Natural killer cell treated with Interleukin-12 subunit alpha and Interleukin-12 subunit beta and Interleukin-15 and Interleukin-18, amount 100 ng/mL, for 72 hours (primary cell): ENCODE data around the gene CYP21A2. TPM values are rescaled to one million over a fixed set of nuclear protein-coding genes. Genes with fewer than 3 reads are reported as not detected.
"Not testable (repeated sequence)": the region's sequence is repeated elsewhere in the genome, so short reads cannot be mapped to it uniquely, and the experiment has no call there.

Experiments used
- ATAC-seq, 2 donors: fragments of 150-1000 bp; cut with Tn5 transposase in 1 of 2; sonication (Bioruptor Pico), chemical (Tn5 transposase) in 1 of 2; 2 replicates each; pipeline ENCODE4 v1.10.0; 2021
- DNase-seq: peaks from one replicate; pipeline ENCODE4 v3.0.0; 2022; ENCODE audit warnings: low spot score
- H3K27ac Mint-ChIP-seq, 2 donors: 1 replicate in 1 of 2; 2 replicates in 1 of 2; pipeline ENCODE4 v1.8.0; 2022; ENCODE audit warnings: mixed read lengths in 2 of 2, mild to moderate bottlenecking in 1 of 2, moderate library complexity in 1 of 2
- H3K27me3 Mint-ChIP-seq, 2 donors: 1 replicate in 1 of 2; 2 replicates in 1 of 2; pipeline ENCODE4 v1.8.0; 2022; ENCODE audit warnings: mixed read lengths in 2 of 2
- H3K36me3 Mint-ChIP-seq: one replicate; pipeline ENCODE4 v1.8.0; 2022; ENCODE audit warnings: mixed read lengths
- H3K4me1 Mint-ChIP-seq, 2 donors: 1 replicate in 1 of 2; 2 replicates in 1 of 2; pipeline ENCODE4 v1.8.0; 2022; ENCODE audit warnings: low read depth in 2 of 2, mixed read lengths in 2 of 2, mild to moderate bottlenecking in 1 of 2
- H3K4me3 Mint-ChIP-seq: one replicate; pipeline ENCODE4 v1.8.0; 2022; ENCODE audit warnings: mixed read lengths
- H3K9me3 Mint-ChIP-seq: 2 replicates; pipeline ENCODE4 v1.8.0; 2022; ENCODE audit warnings: mixed read lengths
- total RNA-seq, 2 donors: library from RNA; stranded (reverse); gene quantifications; one replicate each; pipeline ENCODE4 v1.2.3, GENCODE V29; 2022

Gene CYP21A2
- total RNA-seq, 2 donors from 2014 or later = 1.3 TPM; not detected in 1

- not testable (repeated sequence) for DNase-seq, H3K4me3 Mint-ChIP-seq, H3K9me3 Mint-ChIP-seq, H3K27ac Mint-ChIP-seq, H3K27me3 Mint-ChIP-seq, H3K36me3 Mint-ChIP-seq, H3K4me1 Mint-ChIP-seq, ATAC-seq
These were observed 15.1 kb downstream of the CYP21A2 start for GRCh38 chr6:32053314-32053713.

- H3K9me3 Mint-ChIP-seq, H3K4me1 Mint-ChIP-seq, H3K4me3 Mint-ChIP-seq, ATAC-seq, H3K27ac Mint-ChIP-seq, H3K36me3 Mint-ChIP-seq, DNase-seq, H3K27me3 Mint-ChIP-seq: not testable (repeated sequence)
These were observed 17.5 kb downstream of the CYP21A2 start for GRCh38 chr6:32055756-32056155.

GRCh38 chr6:32056254-32056653 is 18.0 kb downstream of the CYP21A2 start:
- Mint-ChIP-seq H3K9me3 (no peaks in the 10 kb centered on the region), H3K27me3 (peaks cover 4 to 7% of the 10 kb centered on the region in 2 donors), H3K27ac (no peak overlapping the region), H3K4me3 (no peak overlapping the region), H3K4me1 (peaks cover 0 to 2% of the 10 kb centered on the region in 2 donors), H3K36me3 (no peaks in the 10 kb centered on the region)
- DNase-seq (no peak), ATAC-seq (no peak)

DNA sequence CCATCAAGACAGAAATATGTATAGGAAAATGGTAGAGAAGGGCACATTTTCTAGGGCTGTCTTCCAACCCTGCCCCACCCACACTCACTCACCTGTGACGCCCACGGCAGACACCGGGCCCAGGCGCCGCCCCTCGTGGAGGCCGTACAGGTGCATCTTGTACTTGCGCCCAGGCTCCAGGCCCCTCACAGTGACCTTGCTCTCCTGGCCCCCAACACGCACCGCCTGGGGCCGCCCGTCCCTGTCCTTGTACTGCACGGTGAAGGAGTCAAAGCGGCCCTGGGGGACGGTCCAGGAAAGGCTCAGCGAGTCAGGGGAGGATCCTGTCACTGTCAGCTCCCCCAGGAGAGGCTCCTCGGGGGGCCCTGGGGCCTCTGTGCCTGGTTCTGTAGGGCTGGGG is 19.8 kb downstream of the CYP21A2 start:
- H3K4me3 Mint-ChIP-seq = no peak overlapping the region
- H3K27me3 Mint-ChIP-seq = peaks cover 2 to 7% of the 10 kb centered on the region in 2 donors
- ATAC-seq (no peak), DNase-seq (no peak)
- H3K9me3 Mint-ChIP-seq = no peaks in the 10 kb centered on the region
- peaks cover 0 to 2% of the 10 kb centered on the region in 2 donors for H3K4me1 Mint-ChIP-seq
- H3K27ac Mint-ChIP-seq = no peak overlapping the region
- no peaks in the 10 kb centered on the region for H3K36me3 Mint-ChIP-seq

- Mint-ChIP-seq H3K27me3 (peaks cover 2 to 7% of the 10 kb centered on the region in 2 donors), H3K4me3 (no peak overlapping the region), H3K4me1 (peaks cover 0 to 2% of the 10 kb centered on the region in 2 donors), H3K27ac (no peak overlapping the region), H3K36me3 (no peaks in the 10 kb centered on the region), H3K9me3 (no peaks in the 10 kb centered on the region)
- ATAC-seq = no peak
- no peak for DNase-seq
These were observed 20.3 kb downstream of the CYP21A2 start for GRCh38 chr6:32058511-32058963.

- no peak overlapping the region for H3K27ac Mint-ChIP-seq
- DNase-seq (no peak), ATAC-seq (no peak)
- H3K4me1 Mint-ChIP-seq = peaks cover 0 to 2% of the 10 kb centered on the region in 2 donors
- H3K27me3 Mint-ChIP-seq = peaks cover 2 to 7% of the 10 kb centered on the region in 2 donors
- H3K36me3 Mint-ChIP-seq = no peaks in the 10 kb centered on the region
- H3K9me3 Mint-ChIP-seq = no peaks in the 10 kb centered on the region
- H3K4me3 Mint-ChIP-seq = no peak overlapping the region
These were observed 22.9 kb downstream of the CYP21A2 start for GRCh38 chr6:32060966-32061655.

DNA sequence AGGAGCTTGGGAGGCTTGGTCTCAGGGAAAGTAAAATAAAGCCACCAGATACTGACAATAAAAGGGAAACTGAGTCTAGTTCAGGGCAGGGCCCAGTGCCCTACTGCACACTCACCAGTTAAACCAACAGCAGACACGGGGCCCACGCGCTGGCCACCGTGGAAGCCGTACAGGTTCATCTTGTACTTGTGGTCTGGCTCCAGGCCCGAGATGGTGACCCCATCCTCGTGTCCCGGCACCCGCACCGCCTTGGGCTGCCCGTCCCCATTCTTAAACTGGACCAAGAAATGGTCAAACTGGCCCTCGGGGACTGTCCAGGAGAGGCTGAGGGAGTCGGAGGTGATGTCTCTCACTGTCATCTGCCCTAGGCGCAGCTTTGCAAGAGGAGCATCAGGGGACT is 26.5 kb downstream of the CYP21A2 start:
- ATAC-seq = no peak
- DNase-seq = no peak
- Mint-ChIP-seq H3K27me3 (no peaks in the 10 kb centered on the region), H3K4me3 (no peak overlapping the region), H3K36me3 (no peaks in the 10 kb centered on the region), H3K27ac (no peak overlapping the region), H3K4me1 (no peaks in the 10 kb centered on the region), H3K9me3 (no peaks in the 10 kb centered on the region)

DNA sequence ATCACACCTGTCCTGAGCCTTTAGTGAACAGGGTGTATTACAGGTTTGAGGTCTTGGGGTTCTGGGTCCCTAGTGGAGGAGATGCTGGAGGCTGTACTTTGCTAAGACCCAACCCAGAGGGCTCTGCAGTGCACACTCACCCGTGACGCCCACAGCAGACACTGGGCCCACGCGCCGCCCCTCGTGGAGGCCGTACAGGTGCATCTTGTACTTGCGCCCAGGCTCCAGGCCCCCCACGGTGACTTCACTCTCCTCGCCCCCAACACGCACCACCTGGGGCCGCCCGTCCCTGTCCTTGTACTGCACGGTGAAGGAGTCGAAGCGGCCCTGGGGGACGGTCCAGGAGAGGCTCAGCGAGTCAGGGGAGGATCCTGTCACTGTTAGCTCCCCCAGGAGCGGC is 29.3 kb downstream of the CYP21A2 start:
- H3K4me3 Mint-ChIP-seq, H3K27ac Mint-ChIP-seq, H3K4me1 Mint-ChIP-seq, ATAC-seq, H3K9me3 Mint-ChIP-seq, H3K36me3 Mint-ChIP-seq, H3K27me3 Mint-ChIP-seq, DNase-seq: not testable (repeated sequence)

GRCh38 chr6:32068315-32068714 is 30.1 kb downstream of the CYP21A2 start:
- H3K4me1 Mint-ChIP-seq, H3K9me3 Mint-ChIP-seq, H3K4me3 Mint-ChIP-seq, H3K27me3 Mint-ChIP-seq, ATAC-seq, H3K27ac Mint-ChIP-seq, H3K36me3 Mint-ChIP-seq, DNase-seq: not testable (repeated sequence)

GRCh38 chr6:32068867-32069266 is 30.7 kb downstream of the CYP21A2 start:
- H3K27ac Mint-ChIP-seq = no peak overlapping the region
- no peak overlapping the region for H3K4me3 Mint-ChIP-seq
- H3K4me1 Mint-ChIP-seq = no peaks in the 10 kb centered on the region
- peaks cover 0 to 3% of the 10 kb centered on the region in 2 donors for H3K27me3 Mint-ChIP-seq
- ATAC-seq (no peak), DNase-seq (no peak)
- H3K9me3 Mint-ChIP-seq = no peaks in the 10 kb centered on the region
- no peaks in the 10 kb centered on the region for H3K36me3 Mint-ChIP-seq

- peaks cover 0 to 3% of the 10 kb centered on the region in 2 donors for H3K27me3 Mint-ChIP-seq
- ATAC-seq (no peak), DNase-seq (no peak)
- no peaks in the 10 kb centered on the region for H3K36me3 Mint-ChIP-seq
- H3K9me3 Mint-ChIP-seq = no peaks in the 10 kb centered on the region
- no peak overlapping the region for H3K4me3 Mint-ChIP-seq
- no peaks in the 10 kb centered on the region for H3K4me1 Mint-ChIP-seq
- H3K27ac Mint-ChIP-seq = no peak overlapping the region
These were observed 31.2 kb downstream of the CYP21A2 start for GRCh38 chr6:32069460-32069859.

DNA sequence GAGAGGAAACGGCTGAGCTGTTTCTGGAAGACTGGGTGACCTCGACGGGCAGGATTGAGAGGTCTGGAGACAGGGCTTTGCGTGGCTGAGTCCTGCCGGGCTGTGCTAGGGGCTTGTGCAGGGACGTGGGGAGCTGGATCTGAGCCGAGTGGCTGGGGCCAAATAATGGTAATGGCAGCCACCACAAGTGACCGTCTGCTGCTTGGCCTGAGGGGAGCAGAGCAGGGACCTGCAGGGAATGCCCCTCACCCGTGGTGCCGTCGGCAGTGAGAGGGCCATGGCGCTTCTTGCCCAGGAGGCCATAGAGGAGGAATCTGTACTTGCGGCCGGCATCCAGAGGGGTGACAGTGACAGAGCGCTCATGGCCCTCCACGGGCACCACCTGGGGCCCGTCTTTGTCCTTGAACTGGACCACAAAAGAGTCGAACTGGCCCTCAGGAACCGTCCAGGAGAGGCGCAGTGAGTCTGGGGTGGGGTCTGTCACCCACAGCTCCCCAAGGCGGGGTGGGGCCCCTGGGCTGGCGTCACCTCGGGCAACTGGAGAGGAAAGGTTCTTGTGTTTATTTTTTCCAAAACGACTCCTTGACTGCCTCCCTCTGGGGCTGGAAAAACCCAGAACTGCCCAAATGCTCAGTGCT is 31.8 kb downstream of the CYP21A2 start:
- peaks cover 3% of the 10 kb centered on the region in 2 donors for H3K27me3 Mint-ChIP-seq
- no peak for ATAC-seq
- no peak overlapping the region for H3K27ac Mint-ChIP-seq
- no peak for DNase-seq
- no peak overlapping the region for H3K4me3 Mint-ChIP-seq
- no peaks in the 10 kb centered on the region for H3K36me3 Mint-ChIP-seq
- no peaks in the 10 kb centered on the region for H3K9me3 Mint-ChIP-seq
- no peaks in the 10 kb centered on the region for H3K4me1 Mint-ChIP-seq

DNA sequence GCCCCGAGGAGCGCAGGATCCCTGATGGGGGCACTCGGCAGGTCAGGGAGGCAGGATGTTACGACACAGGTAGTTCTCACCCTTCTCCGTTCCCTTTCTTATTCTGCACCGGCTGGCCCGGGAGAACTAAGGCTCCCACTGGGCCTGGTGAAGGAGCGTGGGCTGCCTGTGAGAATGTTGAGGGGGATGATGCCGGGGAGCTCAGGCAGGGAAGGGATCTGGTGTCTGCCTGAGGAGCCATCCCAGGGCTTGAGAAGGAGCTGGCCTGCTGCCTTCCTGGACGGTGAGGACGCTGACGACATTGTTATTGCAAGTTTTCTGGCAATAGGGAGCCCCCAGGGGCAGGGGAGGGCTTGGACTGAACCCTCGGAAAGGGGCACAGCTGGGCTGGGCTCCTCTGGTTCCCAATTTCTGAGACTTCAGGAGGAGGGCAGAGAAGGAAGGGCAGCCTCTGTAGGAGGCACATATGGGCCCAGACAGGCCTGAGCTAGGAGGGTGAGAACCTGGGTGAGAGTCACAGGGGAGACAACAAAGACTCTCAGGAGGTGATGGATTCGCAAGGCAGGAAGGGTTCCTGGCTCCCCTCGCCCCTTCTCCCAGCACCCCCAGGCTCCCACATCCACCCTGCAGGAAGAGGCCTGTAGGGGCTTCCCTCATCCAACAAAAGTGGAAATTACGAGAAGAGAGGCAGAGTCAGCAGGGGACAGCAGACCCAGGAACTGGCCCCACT is 32.8 kb downstream of the CYP21A2 start:
- Mint-ChIP-seq H3K4me1 (no peaks in the 10 kb centered on the region), H3K27ac (no peak overlapping the region), H3K27me3 (peaks cover 7 to 8% of the 10 kb centered on the region in 2 donors), H3K9me3 (no peaks in the 10 kb centered on the region), H3K4me3 (no peak overlapping the region), H3K36me3 (no peaks in the 10 kb centered on the region)
- no peak for DNase-seq
- ATAC-seq = no peak

GRCh38 chr6:32073101-32073500 is 34.9 kb downstream of the CYP21A2 start:
- Mint-ChIP-seq H3K4me1 (no peaks in the 10 kb centered on the region), H3K4me3 (no peak overlapping the region), H3K27ac (no peak overlapping the region), H3K9me3 (no peaks in the 10 kb centered on the region), H3K27me3 (peaks cover 7 to 8% of the 10 kb centered on the region in 2 donors), H3K36me3 (no peaks in the 10 kb centered on the region)
- DNase-seq (no peak), ATAC-seq (no peak)
